Trophoblast cell (in vitro differentiated cells and primary cell): ENCODE results near the gene SCRN3.
"Not testable (repeated sequence)": the region's sequence is repeated elsewhere in the genome, so short reads cannot be mapped to it uniquely, and the experiment has no call there.

Experiments
- DNase-seq, 2 donors: peaks; one replicate each; pipeline ENCODE4 v3.0.0-alpha.2; 2016
- H2AFZ ChIP-seq: 2 replicates; pipeline ENCODE4 v1.6.1; 2013; ENCODE audit warnings: low read length, moderate library complexity, mild to moderate bottlenecking; ENCODE audit not compliant: insufficient read depth, poor library complexity
- H2AK5ac ChIP-seq: 2 replicates; pipeline ENCODE4 v1.6.1; 2013; ENCODE audit warnings: mild to moderate bottlenecking, low read length
- H2BK120ac ChIP-seq: 2 replicates; pipeline ENCODE4 v1.6.1; 2013; ENCODE audit warnings: low read length, mild to moderate bottlenecking, moderate library complexity; ENCODE audit not compliant: insufficient read depth, poor library complexity
- H2BK12ac ChIP-seq: 2 replicates; pipeline ENCODE4 v1.6.1; 2013; ENCODE audit warnings: mild to moderate bottlenecking, low read length, moderate library complexity
- H2BK5ac ChIP-seq: 2 replicates; pipeline ENCODE4 v1.6.1; 2013; ENCODE audit warnings: low read length, low read depth, moderate library complexity, mild to moderate bottlenecking; ENCODE audit not compliant: poor library complexity
- H3K14ac ChIP-seq: 2 replicates; pipeline ENCODE4 v1.6.1; 2013; ENCODE audit warnings: mild to moderate bottlenecking, low read length
- H3K18ac ChIP-seq: 2 replicates; pipeline ENCODE4 v1.6.1; 2013; ENCODE audit warnings: mild to moderate bottlenecking, low read length
- H3K23ac ChIP-seq: 2 replicates; pipeline ENCODE4 v1.6.1; 2013; ENCODE audit warnings: low read length
- H3K27ac ChIP-seq: 2 replicates; pipeline ENCODE4 v1.5.1; 2013; ENCODE audit warnings: low read depth, mild to moderate bottlenecking, inconsistent platforms, low read length, moderate library complexity
- H3K27me3 ChIP-seq: 2 replicates; pipeline ENCODE4 v1.6.1; 2013; ENCODE audit warnings: inconsistent platforms, mild to moderate bottlenecking, low read length, moderate library complexity; ENCODE audit not compliant: insufficient read depth
- H3K36me3 ChIP-seq, 2 experiments: 1 replicate in 1 of 2; 2 replicates in 1 of 2; pipeline ENCODE4 v1.6.1; 2013; ENCODE audit warnings: low read length in 2 of 2, mild to moderate bottlenecking in 2 of 2, moderate library complexity in 1 of 2; ENCODE audit not compliant: insufficient read depth in 2 of 2, control insufficient read depth in 1 of 2
- H3K4ac ChIP-seq: 2 replicates; pipeline ENCODE4 v1.6.1; 2013; ENCODE audit warnings: low read depth, mild to moderate bottlenecking, low read length, moderate library complexity
- H3K4me1 ChIP-seq, 2 experiments: 1 replicate in 1 of 2; 2 replicates in 1 of 2; pipeline ENCODE4 v1.6.1; 2013; ENCODE audit warnings: low read length in 2 of 2, mild to moderate bottlenecking in 2 of 2, moderate library complexity in 1 of 2; ENCODE audit not compliant: insufficient read depth in 2 of 2, control insufficient read depth in 1 of 2
- H3K4me2 ChIP-seq: 2 replicates; pipeline ENCODE4 v1.6.1; 2013; ENCODE audit warnings: inconsistent platforms, mild to moderate bottlenecking, low read length, moderate library complexity
- H3K4me3 ChIP-seq: 2 replicates; pipeline ENCODE4 v1.5.1; 2013; ENCODE audit warnings: mild to moderate bottlenecking, low read depth, low read length, inconsistent platforms
- H3K79me1 ChIP-seq: one replicate; pipeline ENCODE4 v1.6.1; 2013; ENCODE audit warnings: low read length
- H3K79me2 ChIP-seq: 2 replicates; pipeline ENCODE4 v1.6.1; 2013; ENCODE audit warnings: low read length, mild to moderate bottlenecking; ENCODE audit not compliant: control insufficient read depth, insufficient read depth, poor library complexity
- H3K9ac ChIP-seq: 2 replicates; pipeline ENCODE4 v1.6.1; 2013; ENCODE audit warnings: mild to moderate bottlenecking, low read length
- H3K9me3 ChIP-seq: 2 replicates; pipeline ENCODE4 v1.6.1; 2013; ENCODE audit warnings: low read depth, mild to moderate bottlenecking, control low read depth, inconsistent platforms, low read length; ENCODE audit not compliant: insufficient read depth
- H4K12ac ChIP-seq: 2 replicates; pipeline ENCODE4 v1.6.1; 2013; ENCODE audit warnings: low read depth, mild to moderate bottlenecking, low read length, moderate library complexity
- H4K8ac ChIP-seq: 2 replicates; pipeline ENCODE4 v1.6.1; 2013; ENCODE audit warnings: low read depth, mild to moderate bottlenecking, low read length, moderate library complexity
- H4K91ac ChIP-seq: one replicate; pipeline ENCODE4 v1.6.1; 2013; ENCODE audit warnings: low read depth, mild to moderate bottlenecking, low read length, moderate library complexity
- WGBS: extraction: QIAGEN DNeasy Blood & Tissue Kit; methylation state at CpG from one replicate; pipeline ENCODE4 v1.1.7; 2013; ENCODE audit warnings: missing lambda C conversion rate; ENCODE audit not compliant: insufficient read length, insufficient coverage; ENCODE audit errors: extremely low coverage; 5-methylcytosine and 5-hydroxymethylcytosine counted together

The SCRN3 gene

GRCh38 chr2:174399171-174399570 lies 3.6 kb downstream of the SCRN3 start:
- Histone ChIP-seq H3K79me1 (peaks cover 2% of the 10 kb centered on the region), H2AK5ac (no peak overlapping the region), H3K23ac (no peak overlapping the region), H3K18ac (no peak overlapping the region), H4K8ac (no peak overlapping the region), H3K4me2 (no peak overlapping the region), H3K79me2 (peaks cover 6% of the 10 kb centered on the region), H4K12ac (no peak overlapping the region), H3K27me3 (no peaks in the 10 kb centered on the region), H2BK120ac (no peak overlapping the region), H4K91ac (no peak overlapping the region), H2AFZ (no peak overlapping the region), H3K36me3 (no peaks in the 10 kb centered on the region), H3K14ac (no peak overlapping the region), H3K4me3 (no peak overlapping the region), H2BK12ac (no peak overlapping the region), H3K9me3 (no peaks in the 10 kb centered on the region), H3K4me1 (peaks cover 0 to 5% of the 10 kb centered on the region in 2 experiments), H3K4ac (no peak overlapping the region), H3K9ac (no peak overlapping the region), H2BK5ac (no peak overlapping the region), H3K27ac (no peak overlapping the region)
- no CpG with 5 or more reads among the region's 1 CpG for WGBS
- DNase-seq = peak; percentile 14 to 72

GRCh38 chr2:174400853-174401252 lies 5.3 kb downstream of the SCRN3 start:
- peak; percentile 21 to 65 for DNase-seq
- H3K27ac ChIP-seq = no peak overlapping the region
- no peaks in the 10 kb centered on the region for H3K36me3 ChIP-seq
- H3K27me3 ChIP-seq = no peaks in the 10 kb centered on the region
- H2AK5ac ChIP-seq = no peak overlapping the region
- H4K8ac ChIP-seq = no peak overlapping the region
- no peak overlapping the region for H3K9ac ChIP-seq
- H3K9me3 ChIP-seq = no peaks in the 10 kb centered on the region
- peaks cover 0 to 5% of the 10 kb centered on the region in 2 experiments for H3K4me1 ChIP-seq
- H2BK120ac ChIP-seq = no peak overlapping the region
- H3K4ac ChIP-seq = no peak overlapping the region
- no peak overlapping the region for H2BK5ac ChIP-seq
- no peak overlapping the region for H2AFZ ChIP-seq
- H3K79me2 ChIP-seq = peaks cover under 1% of the 10 kb centered on the region
- no peak overlapping the region for H3K14ac ChIP-seq
- peaks cover under 1% of the 10 kb centered on the region for H3K79me1 ChIP-seq
- H3K18ac ChIP-seq = no peak overlapping the region
- no peak overlapping the region for H2BK12ac ChIP-seq
- no peak overlapping the region for H4K91ac ChIP-seq
- H4K12ac ChIP-seq = no peak overlapping the region
- H3K4me3 ChIP-seq = no peak overlapping the region
- H3K23ac ChIP-seq = no peak overlapping the region
- H3K4me2 ChIP-seq = no peak overlapping the region

GRCh38 chr2:174403628-174404027 lies 8.1 kb downstream of the SCRN3 start:
- Histone ChIP-seq H4K12ac (no peak overlapping the region), H4K8ac (no peak overlapping the region), H3K9ac (no peak overlapping the region), H3K9me3 (no peaks in the 10 kb centered on the region), H2AK5ac (no peak overlapping the region), H4K91ac (no peak overlapping the region), H2BK5ac (no peak overlapping the region), H2BK12ac (no peak overlapping the region), H2AFZ (no peak overlapping the region), H3K27me3 (no peaks in the 10 kb centered on the region), H3K4ac (no peak overlapping the region), H3K4me3 (no peak overlapping the region), H3K4me2 (no peak overlapping the region), H3K18ac (no peak overlapping the region), H3K79me1 (no peaks in the 10 kb centered on the region), H3K79me2 (no peaks in the 10 kb centered on the region), H3K14ac (no peak overlapping the region), H3K27ac (no peak overlapping the region), H3K36me3 (no peaks in the 10 kb centered on the region), H3K23ac (no peak overlapping the region), H3K4me1 (no peaks in the 10 kb centered on the region), H2BK120ac (no peak overlapping the region)
- no peak for DNase-seq

GRCh38 chr2:174410039-174410438 lies 14.5 kb downstream of the SCRN3 start:
- not testable (repeated sequence) for H3K4me1 ChIP-seq, H3K23ac ChIP-seq, H2BK120ac ChIP-seq, DNase-seq, H3K79me2 ChIP-seq, H3K36me3 ChIP-seq, H3K79me1 ChIP-seq, H3K27ac ChIP-seq, H3K27me3 ChIP-seq, H2AFZ ChIP-seq, H3K4me3 ChIP-seq, H3K9ac ChIP-seq, H3K14ac ChIP-seq, H4K8ac ChIP-seq, H3K9me3 ChIP-seq, H4K91ac ChIP-seq, H3K4me2 ChIP-seq, H4K12ac ChIP-seq, H2AK5ac ChIP-seq, H3K4ac ChIP-seq, H2BK12ac ChIP-seq, H2BK5ac ChIP-seq, H3K18ac ChIP-seq
- WGBS = no CpG with 5 or more reads among the region's 31 CpGs

GRCh38 chr2:174412256-174412655 lies 16.7 kb downstream of the SCRN3 start:
- no peak overlapping the region for H3K18ac ChIP-seq
- no peaks in the 10 kb centered on the region for H3K9me3 ChIP-seq
- H3K27ac ChIP-seq = no peak overlapping the region
- H4K12ac ChIP-seq = no peak overlapping the region
- H2AFZ ChIP-seq = no peak overlapping the region
- no peak overlapping the region for H2BK5ac ChIP-seq
- no peak overlapping the region for H2BK12ac ChIP-seq
- H3K4me3 ChIP-seq = no peak overlapping the region
- H3K23ac ChIP-seq = peak overlapping the region; percentile 80
- no peak overlapping the region for H2BK120ac ChIP-seq
- no peak overlapping the region for H4K8ac ChIP-seq
- H4K91ac ChIP-seq = no peak overlapping the region
- H3K79me1 ChIP-seq = no peaks in the 10 kb centered on the region
- H3K36me3 ChIP-seq = peaks cover 3% of the 10 kb centered on the region in 2 experiments
- H2AK5ac ChIP-seq = no peak overlapping the region
- no peak overlapping the region for H3K9ac ChIP-seq
- no peak overlapping the region for H3K4ac ChIP-seq
- H3K14ac ChIP-seq = no peak overlapping the region
- H3K4me1 ChIP-seq = peaks cover 0 to 3% of the 10 kb centered on the region in 2 experiments
- no peaks in the 10 kb centered on the region for H3K79me2 ChIP-seq
- H3K4me2 ChIP-seq = no peak overlapping the region
- DNase-seq = peak; percentile 31 to 59
- no peaks in the 10 kb centered on the region for H3K27me3 ChIP-seq
